Subcutaneous adipose tissue (tissue), 4 donors: ENCODE measurements around the gene OVOL1. TPM values are rescaled to one million over a fixed set of nuclear protein-coding genes. Genes with fewer than 3 reads are reported as not detected.

Experiments
- CTCF ChIP-seq: fragments of 450-650 bp; IDR thresholded peaks from one replicate; pipeline ENCODE4 v1.5.1; 2016; ENCODE audit warnings: low read depth, mild to moderate bottlenecking, control low read depth, antibody characterized with exemption, moderate library complexity
- total RNA-seq, 4 donors: library from RNA; depleted of rRNA; stranded (reverse); fragments of >200 nt; gene quantifications; one replicate each; pipeline ENCODE4 v1.1.0, GENCODE V29; 2016

Gene OVOL1
- total RNA-seq, 4 donors from 2014 or later = 0.34 to 0.44 TPM; not detected in 2

DNA sequence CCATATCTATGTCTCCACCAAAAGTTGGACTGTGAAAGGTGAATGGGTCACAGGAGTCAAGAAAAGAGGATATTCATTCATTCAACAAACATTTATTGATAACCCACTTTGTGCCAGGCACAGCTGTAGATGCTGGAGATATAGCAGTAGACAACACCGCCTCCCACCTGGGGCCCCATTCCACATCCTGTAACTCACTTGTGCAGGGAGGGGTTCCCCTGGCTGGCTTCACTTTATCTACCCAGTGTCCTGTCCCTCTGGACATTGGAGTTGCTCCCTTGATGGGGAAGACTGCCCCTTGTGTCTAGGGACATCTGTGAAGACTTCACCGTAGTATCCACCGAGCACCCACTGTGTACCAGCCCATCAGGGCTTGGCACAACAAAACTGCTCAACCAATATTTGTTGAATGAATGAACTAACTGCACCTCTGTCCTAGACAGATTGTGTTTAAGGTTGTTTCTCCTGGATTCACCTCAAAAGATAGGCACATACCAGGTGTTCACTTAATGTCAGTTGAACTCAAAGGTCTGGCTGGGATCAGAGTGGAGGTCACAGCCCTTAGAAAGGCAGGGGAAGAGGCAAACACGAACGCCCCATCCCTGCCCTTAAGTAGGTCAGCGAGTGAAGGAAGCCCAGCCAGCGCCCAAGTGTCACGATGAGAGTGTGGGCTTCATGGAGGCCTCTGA is 1.4 kb upstream of the OVOL1 start:
- no peak for TF ChIP-seq CTCF

GRCh38 chr11:65786008-65786785 is 666 bp upstream of the OVOL1 start:
- TF ChIP-seq CTCF = no peak

DNA sequence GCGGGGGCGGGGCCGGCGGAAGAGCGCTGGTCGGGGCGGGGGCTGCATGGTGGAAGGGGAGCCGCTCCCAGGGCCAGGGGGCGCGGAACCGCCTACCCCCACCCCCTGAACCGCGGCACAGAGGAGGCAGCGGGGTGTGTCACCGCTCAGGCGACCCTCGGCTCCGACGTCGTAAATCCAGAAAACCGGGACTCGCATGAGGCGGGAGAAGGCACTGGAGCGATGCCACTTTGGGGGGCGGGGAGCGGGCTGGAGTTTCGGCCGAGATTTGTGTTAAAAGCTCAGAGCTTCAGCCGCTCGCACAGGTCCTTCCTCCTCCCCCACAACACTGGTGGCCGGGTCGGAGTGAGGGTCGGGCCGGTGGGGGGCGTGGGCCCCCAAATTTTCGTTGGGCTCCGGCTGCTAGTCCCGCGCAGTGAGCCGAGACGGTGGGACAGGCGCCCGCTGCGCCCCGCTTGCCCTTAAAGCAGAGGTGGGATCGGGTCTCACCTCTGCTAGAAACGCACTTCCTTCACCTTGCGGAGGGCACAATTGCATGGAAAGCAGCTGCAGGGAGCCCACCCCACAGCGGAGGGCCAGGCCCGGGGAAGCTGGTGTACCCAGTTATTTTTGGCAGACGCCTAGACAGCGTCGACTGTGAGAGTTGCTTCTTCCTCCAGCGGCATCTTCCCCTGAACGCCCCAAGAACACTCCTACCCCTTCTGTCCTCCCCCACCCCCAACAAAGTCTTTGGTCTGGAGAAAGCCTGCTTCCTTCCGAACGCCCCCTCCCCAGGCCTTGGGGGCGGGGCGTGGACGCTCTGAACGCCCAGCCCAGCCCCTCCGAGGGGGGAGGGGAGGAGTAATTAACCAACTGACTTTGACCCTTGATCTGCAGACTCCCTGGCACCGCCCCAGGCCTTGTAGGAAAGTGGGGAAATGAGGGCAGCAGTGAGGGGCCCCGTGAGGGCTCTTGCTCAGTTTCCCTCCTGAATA is 1.1 kb downstream of the OVOL1 start:
- TF ChIP-seq CTCF = no peak

GRCh38 chr11:65788821-65789220 is 2.0 kb downstream of the OVOL1 start:
- TF ChIP-seq CTCF = no peak

DNA sequence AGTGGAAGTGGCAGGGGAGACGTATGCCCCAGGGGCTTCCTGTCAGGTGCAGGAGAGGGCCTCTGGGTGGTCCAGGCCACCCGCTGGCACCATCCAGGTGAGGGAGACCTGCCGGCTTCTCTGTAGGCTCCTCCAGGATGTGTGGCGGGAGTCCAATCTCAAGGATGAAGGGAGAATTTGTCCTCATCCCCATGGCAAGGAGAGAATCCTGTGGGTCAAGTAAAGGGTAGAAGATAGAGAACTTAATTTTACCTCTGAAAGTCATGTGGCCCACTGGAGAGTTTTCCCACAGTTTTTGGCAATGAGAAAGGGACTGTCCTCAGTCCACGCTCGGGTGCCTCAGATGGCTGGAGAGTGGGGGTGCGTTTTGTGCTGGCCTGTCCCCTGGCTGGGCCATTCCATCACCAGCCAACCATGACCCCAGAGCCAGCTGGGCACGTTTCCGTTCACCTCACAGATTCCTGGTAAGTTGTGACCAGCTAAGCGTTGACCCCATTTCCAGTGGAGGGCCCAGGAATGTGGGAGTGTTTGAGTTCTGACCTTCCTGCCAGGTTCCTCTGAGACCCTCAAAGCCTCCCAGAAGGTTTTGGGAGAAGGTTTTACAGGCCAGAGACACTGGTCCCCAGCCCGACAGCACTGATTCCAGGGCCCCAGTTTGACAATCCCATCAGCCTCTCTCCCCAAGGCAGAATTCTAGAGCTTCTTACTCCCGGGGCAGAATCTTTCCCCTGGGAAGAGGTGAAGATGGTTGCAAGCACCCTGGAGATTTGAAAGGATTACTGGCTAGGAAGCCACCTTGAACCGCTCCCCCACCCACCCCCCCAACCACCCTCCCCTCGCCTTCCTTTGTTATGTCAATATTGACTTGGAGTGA is 2.6 kb downstream of the OVOL1 start:
- TF ChIP-seq CTCF = no peak

DNA sequence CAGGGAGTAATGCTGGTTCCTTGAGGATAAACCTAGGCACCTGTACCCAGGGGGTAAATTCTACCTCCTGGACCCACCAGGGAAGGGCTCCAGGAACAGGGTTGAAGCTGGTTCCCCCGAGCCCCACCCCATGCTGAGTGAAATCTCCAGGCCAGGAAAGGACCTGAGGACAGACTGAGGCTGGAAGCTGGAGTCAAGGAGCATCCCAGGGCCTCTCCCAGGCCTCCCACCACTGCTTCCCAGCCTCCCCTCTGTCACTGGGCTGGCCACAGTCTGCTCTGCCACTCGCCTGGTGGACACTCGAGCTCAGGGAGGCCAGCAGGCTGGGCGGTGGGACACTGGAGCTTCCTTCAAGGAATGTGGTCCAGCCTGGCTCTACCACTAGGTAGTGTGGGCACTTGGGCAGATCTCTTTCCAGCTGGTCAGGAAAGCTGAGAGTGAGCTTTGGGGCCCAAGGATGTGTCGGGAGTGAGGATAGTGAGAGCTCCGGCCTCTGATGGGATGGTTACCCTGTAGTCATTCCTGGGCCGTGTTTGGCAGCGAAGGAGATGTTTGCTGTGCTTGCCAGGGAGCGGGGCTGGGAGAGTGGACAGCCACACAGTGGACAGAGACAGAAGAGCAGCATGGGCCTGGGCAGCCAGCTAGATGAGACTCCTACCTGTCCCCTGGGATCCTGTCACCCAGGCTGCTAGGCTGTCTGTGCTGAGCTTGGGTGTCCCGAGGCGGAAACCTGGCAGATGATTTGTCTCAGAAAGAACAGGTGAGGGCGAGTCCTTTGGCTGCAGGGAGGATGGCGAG is 3.4 kb downstream of the OVOL1 start:
- TF ChIP-seq CTCF = no peak
